Heart left ventricle (tissue), 16 donors: ENCODE measurements around the gene TTC24. TPM values are rescaled to one million over a fixed set of nuclear protein-coding genes. Genes with fewer than 3 reads are reported as not detected.
A peak's percentile ranks its signal among the peaks of the same experiment; 100 is the strongest.

Experiments
- ATAC-seq, 4 donors: fragments of 200-7000 bp; cut with Tn5 transposase; one replicate each; pipeline ENCODE4 v1.9.1; 2020 to 2022; ENCODE audit warnings: moderate library complexity in 4 of 4, mild to moderate bottlenecking in 3 of 4, moderate number of reproducible peaks in 1 of 4
- DNase-seq, 5 donors: peaks; one replicate each; pipeline ENCODE4 v3.0.0-alpha.2; 2020
- H3K27ac ChIP-seq, 12 donors: fragments of 200-600 bp; sonication (generic) in 4 of 12; one replicate each; pipeline versions ENCODE4 v1.5.0 to v1.8.0; 2016 to 2022; ENCODE audit warnings: mild to moderate bottlenecking in 2 of 12
- H3K27me3 ChIP-seq, 9 donors: fragments of 200-600 bp; sonication (generic) in 2 of 9; one replicate each; pipeline versions ENCODE4 v1.5.1 to v1.8.0; 2016 to 2022; ENCODE audit warnings: mild to moderate bottlenecking in 3 of 9
- H3K36me3 ChIP-seq, 9 donors: fragments of 200-600 bp; sonication (generic) in 2 of 9; one replicate each; pipeline versions ENCODE4 v1.5.0 to v1.8.0; 2018 to 2022; ENCODE audit warnings: mild to moderate bottlenecking in 2 of 9
- H3K4me1 ChIP-seq, 12 donors: fragments of 200-600 bp; sonication (generic) in 4 of 12; one replicate each; pipeline versions ENCODE4 v1.5.0 to v1.8.0; 2016 to 2022; ENCODE audit warnings: mild to moderate bottlenecking in 3 of 12
- H3K4me3 ChIP-seq, 12 donors: fragments of 200-600 bp; sonication (generic) in 4 of 12; one replicate each; pipeline versions ENCODE4 v1.5.0 to v1.8.0; 2017 to 2022; ENCODE audit warnings: mild to moderate bottlenecking in 9 of 12, moderate library complexity in 4 of 12
- H3K9me3 ChIP-seq, 12 donors: fragments of 200-600 bp; sonication (generic) in 4 of 12; one replicate each; pipeline versions ENCODE4 v1.5.0 to v1.8.0; 2016 to 2022; ENCODE audit warnings: mild to moderate bottlenecking in 1 of 12
- CTCF ChIP-seq, 12 donors: fragments of 200-600 bp; sonication (generic) in 4 of 12; IDR thresholded peaks; one replicate each; pipeline versions ENCODE4 v1.5.0 to v1.8.0; 2018 to 2022; ENCODE audit warnings: antibody characterized with exemption in 12 of 12, mild to moderate bottlenecking in 5 of 12
- POLR2A ChIP-seq, 2 donors: fragments of 450-650 bp; IDR thresholded peaks; one replicate each; pipeline ENCODE4 v1.6.1; 2017; ENCODE audit warnings: antibody characterized with exemption in 2 of 2, mild to moderate bottlenecking in 2 of 2, moderate library complexity in 2 of 2
- WGBS, 4 donors: extraction: QIAGEN DNeasy Blood & Tissue Kit in 2 of 4; methylation state at CpG; one replicate each; pipeline versions ENCODE4 v1.1.5 to v1.1.7; 2013 to 2018; 5-methylcytosine and 5-hydroxymethylcytosine counted together
- intact Hi-C, 10 donors: fragments of 100-400 bp; cut with DNase I; formaldehyde crosslinking; loops; one replicate each; pipeline versions ENCODE4 v1.11.1 to v1.14.2; 2022
- polyA plus RNA-seq, 2 donors: library from polyadenylated mRNA; stranded (reverse); fragments of 200-250 nt; gene quantifications; one replicate each; pipeline ENCODE4 v1.2.3, GENCODE V29; 2013
- total RNA-seq, 9 donors: library from RNA; depleted of rRNA in 2 of 9; stranded (reverse); fragments of >200 nt in 2 of 9; fragmentation: NEBNext Ultra II Directional in 3 of 9; extraction: Animal tissue kit (Norgen Biotek cat#: 25700) in 3 of 9; gene quantifications; one replicate each; pipeline versions ENCODE4 v1.1.0 to v1.2.4, GENCODE V29; 2016 to 2023
- donor health status: ischemic (EF 13 %, LVEDD 7.1; RV severe dilation, severe dysfunction).
- donor health status: healthy with polysubstance abuse.
- donor health status: DM: no; HTN: yes; CAD: no.
- donor health status: DM: no; HTN: no; CAD: no.
- donor health status: ischemic (EF 25% LVEDD 6.9; RV normal size, moderate dysfunction).
- donor health status: ischemic (EF 25% LVEDD 5.7; RV mildly dilated, moderate dysfunction).
- donor health status: healthy.
- donor health status: DM: yes; HTN: yes; CAD: no.
- donor health status: ischemic (EF 35%, LVEDD 5.7; RV mildly dilated, moderate dysfunction).
- donor health status: nonischemic (EF 11% LVEDD 7.7; RV severe dilation, severe dysfunction).
- donor health status: DM: yes; HTN: yes; CAD: no.
- donor health status: PGD.
- donor health status: ischemic (EF 29% LVEDD 5.4; RV normal size, mild dysfunction).
- donor health status: nonischemic (EF 23%, LVEDD 6.1; RV moderate dilation, normal function).

The TTC24 gene
- total and polyA plus RNA-seq, 11 donors: 0.19 TPM; not detected in 10

DNA sequence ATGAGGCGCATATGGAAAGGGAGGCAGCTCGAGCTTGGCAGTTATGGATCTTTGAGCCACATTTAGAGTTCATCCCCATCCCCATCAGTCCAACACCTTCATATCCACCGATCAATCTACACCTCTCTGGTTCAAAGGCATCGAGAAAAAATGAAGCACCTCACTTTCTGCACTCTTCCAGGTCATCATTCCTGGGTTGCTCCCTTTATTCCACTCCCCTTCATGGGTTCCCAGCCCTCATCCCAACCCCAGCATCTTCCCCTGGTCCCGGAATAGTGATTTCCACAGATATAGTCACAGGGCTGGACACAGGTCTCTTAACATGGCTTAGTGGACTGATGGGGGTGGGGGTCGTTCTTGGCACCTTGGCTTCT, 40.0 kb downstream of the TTC24 start:
- H3K36me3 ChIP-seq: no peaks in the 10 kb centered on the region
- H3K27me3 ChIP-seq: peaks cover 0 to 29% (median 12%) of the 10 kb centered on the region in 9 donors
- no peak overlapping the region for H3K4me3 ChIP-seq
- ATAC-seq (no peak), DNase-seq (no peak)
- H3K9me3 ChIP-seq: no peaks in the 10 kb centered on the region
- no peak overlapping the region for H3K27ac ChIP-seq
- TF ChIP-seq CTCF (IDR thresholded peaks at IDR 0.05) (peak in 2 of 12 donors; percentile 2 to 4), POLR2A (IDR thresholded peaks at IDR 0.05) (no peak)
- intact Hi-C loops: loop anchor here in 3 of 10 donors (5.0 to 10.0 kb wide), 2 partner anchors 235 to 237 kb away; no protein-coding TSS in a partner anchor
- WGBS, 4 donors: 27 to 36% (median 29%) methylated on average over 6 of the region's 6 CpGs
- peaks cover 0 to 43% (median 19%) of the 10 kb centered on the region in 12 donors for H3K4me1 ChIP-seq

GRCh38 chr1:156622581-156623297, 43.2 kb downstream of the TTC24 start:
- Histone ChIP-seq H3K9me3 (no peaks in the 10 kb centered on the region), H3K27me3 (peaks cover 3 to 54% (median 44%) of the 10 kb centered on the region in 9 donors), H3K27ac (no peak overlapping the region), H3K4me1 (peaks cover 5 to 36% (median 23%) of the 10 kb centered on the region in 12 donors), H3K36me3 (no peaks in the 10 kb centered on the region), H3K4me3 (no peak overlapping the region)
- intact Hi-C loops: loop anchor here in 1 of 10 donors (10.0 kb wide), 1 partner anchor 102 kb away; the partner anchor contains the start of genes ISG20L2 and METTL25B
- DNase-seq: no peak
- WGBS, 4 donors: 80 to 91% (median 85%) methylated on average over 6 of the region's 6 CpGs
- TF ChIP-seq POLR2A (IDR thresholded peaks at IDR 0.05) (no peak), CTCF (IDR thresholded peaks at IDR 0.05) (no peak)
- no peak for ATAC-seq

DNA sequence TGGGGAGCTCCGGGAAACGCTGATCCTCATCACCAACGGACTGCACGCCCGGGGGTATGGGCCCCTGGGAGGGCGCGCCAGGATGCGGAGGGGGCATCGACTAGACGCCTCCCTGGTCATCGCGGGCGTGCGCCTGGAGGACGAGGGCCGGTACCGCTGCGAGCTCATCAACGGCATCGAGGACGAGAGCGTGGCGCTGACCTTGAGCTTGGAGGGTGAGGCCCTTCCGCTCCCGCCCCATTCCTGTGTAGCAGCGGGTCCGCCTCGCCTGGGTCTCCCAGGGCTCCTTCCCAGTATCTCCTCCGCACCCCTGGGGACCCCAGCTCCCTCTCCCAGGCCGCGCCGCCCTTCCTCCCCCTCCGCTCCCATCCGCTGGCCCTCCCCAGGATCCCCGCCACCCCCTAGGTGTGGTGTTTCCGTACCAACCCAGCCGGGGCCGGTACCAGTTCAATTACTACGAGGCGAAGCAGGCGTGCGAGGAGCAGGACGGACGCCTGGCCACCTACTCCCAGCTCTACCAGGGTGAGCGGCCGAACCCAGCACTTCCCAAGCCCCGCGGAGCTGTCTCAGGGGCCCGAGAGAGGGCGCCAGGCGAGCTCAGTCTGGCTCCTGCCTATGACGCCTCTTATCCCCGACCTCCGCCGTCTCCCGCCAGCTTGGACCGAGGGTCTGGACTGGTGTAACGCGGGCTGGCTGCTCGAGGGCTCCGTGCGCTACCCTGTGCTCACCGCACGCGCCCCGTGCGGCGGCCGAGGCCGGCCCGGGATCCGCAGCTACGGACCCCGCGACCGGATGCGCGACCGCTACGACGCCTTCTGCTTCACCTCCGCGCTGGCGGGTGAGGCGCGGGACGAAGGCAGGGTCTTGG, 44.7 kb downstream of the TTC24 start:
- WGBS, 4 donors: 1 to 2% (median 1%) methylated on average over 58 to 87 of the region's 87 CpGs
- H3K4me1 ChIP-seq: peaks cover 5 to 36% (median 23%) of the 10 kb centered on the region in 12 donors
- TF ChIP-seq POLR2A (IDR thresholded peaks at IDR 0.05): no peak
- TF ChIP-seq CTCF (IDR thresholded peaks at IDR 0.05): peak in 9 of 12 donors; percentile 3 to 53 (median 35)
- peaks cover 3 to 54% (median 49%) of the 10 kb centered on the region in 9 donors for H3K27me3 ChIP-seq
- ATAC-seq (peak; percentile 20 to 82 (median 78)), DNase-seq (peak; percentile 49 to 77 (median 70))
- H3K4me3 ChIP-seq: peak overlapping the region; percentile 26 to 59 (median 50)
- no peaks in the 10 kb centered on the region for H3K9me3 ChIP-seq
- no peaks in the 10 kb centered on the region for H3K36me3 ChIP-seq
- H3K27ac ChIP-seq: peak overlapping the region in 11 of 12 donors; percentile 2 to 81 (median 59)
- intact Hi-C loops: loop anchor here in 3 of 10 donors (2.0 to 10.0 kb wide), 3 partner anchors 33 to 101 kb away; partner anchors contain the start of genes ISG20L2 (in 1 of the 3) and METTL25B (in 1 of the 3)
